ENCODE data around the gene GPC2.

Gene GPC2

GRCh38 chr7:100155553-100156317 lies 21.4 kb downstream of the GPC2 start:
- Histone ChIP-seq H3K79me1 (ENCODE audit: low read length) (peaks cover 10% of the 10 kb centered on the region), H4K12ac (ENCODE audit: low read depth, low read length) (no peak overlapping the region), H3K14ac (ENCODE audit: low read length) (no peak overlapping the region), H4K8ac (ENCODE audit: low read depth, low read length) (no peak overlapping the region), H4K91ac (ENCODE audit: low read depth, low read length) (no peak overlapping the region), H3K4me1 (ENCODE audit: control insufficient read depth in 1 of 2, insufficient read depth in 2 of 2, low read length in 2 of 2) (peaks cover 8 to 17% of the 10 kb centered on the region in 2 experiments), H3K27ac (ENCODE audit: low read depth, low read length) (no peak overlapping the region), H3K79me2 (ENCODE audit: control insufficient read depth, insufficient read depth, low read length, poor library complexity) (peaks cover 4% of the 10 kb centered on the region), H3K23ac (ENCODE audit: low read length) (no peak overlapping the region), H3K9me3 (ENCODE audit: insufficient read depth, low read depth, low read length) (peaks cover 4% of the 10 kb centered on the region), H3K4me3 (ENCODE audit: low read depth, low read length) (no peak overlapping the region), H3K4ac (ENCODE audit: low read depth, low read length) (no peak overlapping the region), H3K4me2 (ENCODE audit: low read length) (no peak overlapping the region), H3K18ac (ENCODE audit: low read length) (no peak overlapping the region), H3K36me3 (ENCODE audit: control insufficient read depth in 1 of 2, insufficient read depth in 2 of 2, low read length in 2 of 2) (peaks cover 36 to 41% of the 10 kb centered on the region in 2 experiments), H2BK120ac (ENCODE audit: insufficient read depth, low read length, poor library complexity) (no peak overlapping the region), H2AK5ac (ENCODE audit: low read length) (no peak overlapping the region), H2BK5ac (ENCODE audit: low read depth, low read length, poor library complexity) (no peak overlapping the region), H2AFZ (ENCODE audit: insufficient read depth, low read length, poor library complexity) (no peak overlapping the region), H3K9ac (ENCODE audit: low read length) (peak overlapping the region; percentile 33), H2BK12ac (ENCODE audit: low read length) (no peak overlapping the region), H3K27me3 (ENCODE audit: insufficient read depth, low read length) (no peaks in the 10 kb centered on the region)
- no CpG with 5 or more reads among the region's 20 CpGs for whole genome bisulfite sequencing (ENCODE audit: extremely low coverage, insufficient coverage, insufficient read length)
- peak; percentile 48 to 60 for DNase-seq

GRCh38 chr7:100154651-100155491 lies 22.3 kb downstream of the GPC2 start:
- H2AFZ ChIP-seq (ENCODE audit: insufficient read depth, low read length, poor library complexity) = no peak overlapping the region
- H4K91ac ChIP-seq (ENCODE audit: low read depth, low read length) = no peak overlapping the region
- H2BK120ac ChIP-seq (ENCODE audit: insufficient read depth, low read length, poor library complexity) = no peak overlapping the region
- H2AK5ac ChIP-seq (ENCODE audit: low read length) = no peak overlapping the region
- H3K23ac ChIP-seq (ENCODE audit: low read length) = no peak overlapping the region
- H3K9me3 ChIP-seq (ENCODE audit: insufficient read depth, low read depth, low read length) = peaks cover 4% of the 10 kb centered on the region
- peaks cover 10% of the 10 kb centered on the region for H3K79me1 ChIP-seq (ENCODE audit: low read length)
- H3K27me3 ChIP-seq (ENCODE audit: insufficient read depth, low read length) = no peaks in the 10 kb centered on the region
- no peak overlapping the region for H3K9ac ChIP-seq (ENCODE audit: low read length)
- no peak overlapping the region for H3K14ac ChIP-seq (ENCODE audit: low read length)
- no peak overlapping the region for H3K18ac ChIP-seq (ENCODE audit: low read length)
- H3K79me2 ChIP-seq (ENCODE audit: control insufficient read depth, insufficient read depth, low read length, poor library complexity) = peaks cover 4% of the 10 kb centered on the region
- no peak overlapping the region for H3K4me3 ChIP-seq (ENCODE audit: low read depth, low read length)
- no peak overlapping the region for H4K8ac ChIP-seq (ENCODE audit: low read depth, low read length)
- no peak overlapping the region for H3K4me2 ChIP-seq (ENCODE audit: low read length)
- no peak overlapping the region for H3K4ac ChIP-seq (ENCODE audit: low read depth, low read length)
- WGBS (ENCODE audit: extremely low coverage, insufficient coverage, insufficient read length) = no CpG with 5 or more reads among the region's 30 CpGs
- H4K12ac ChIP-seq (ENCODE audit: low read depth, low read length) = no peak overlapping the region
- H3K4me1 ChIP-seq (ENCODE audit: control insufficient read depth in 1 of 2, insufficient read depth in 2 of 2, low read length in 2 of 2) = peaks cover 8 to 17% of the 10 kb centered on the region in 2 experiments
- H2BK12ac ChIP-seq (ENCODE audit: low read length) = no peak overlapping the region
- no peak overlapping the region for H2BK5ac ChIP-seq (ENCODE audit: low read depth, low read length, poor library complexity)
- peaks cover 36 to 41% of the 10 kb centered on the region in 2 experiments for H3K36me3 ChIP-seq (ENCODE audit: control insufficient read depth in 1 of 2, insufficient read depth in 2 of 2, low read length in 2 of 2)
- peak; percentile 67 to 68 for DNase-seq
- no peak overlapping the region for H3K27ac ChIP-seq (ENCODE audit: low read depth, low read length)

- Histone ChIP-seq H2BK120ac (ENCODE audit: insufficient read depth, low read length, poor library complexity) (no peak overlapping the region), H3K9ac (ENCODE audit: low read length) (no peak overlapping the region), H3K4me3 (ENCODE audit: low read depth, low read length) (no peak overlapping the region), H2AFZ (ENCODE audit: insufficient read depth, low read length, poor library complexity) (no peak overlapping the region), H4K12ac (ENCODE audit: low read depth, low read length) (no peak overlapping the region), H3K27ac (ENCODE audit: low read depth, low read length) (no peak overlapping the region), H3K4me1 (ENCODE audit: control insufficient read depth in 1 of 2, insufficient read depth in 2 of 2, low read length in 2 of 2) (peaks cover 10 to 19% of the 10 kb centered on the region in 2 experiments), H3K36me3 (ENCODE audit: control insufficient read depth in 1 of 2, insufficient read depth in 2 of 2, low read length in 2 of 2) (peaks cover 36 to 41% of the 10 kb centered on the region in 2 experiments), H2BK5ac (ENCODE audit: low read depth, low read length, poor library complexity) (no peak overlapping the region), H2AK5ac (ENCODE audit: low read length) (no peak overlapping the region), H3K79me2 (ENCODE audit: control insufficient read depth, insufficient read depth, low read length, poor library complexity) (peaks cover 9% of the 10 kb centered on the region), H3K4me2 (ENCODE audit: low read length) (no peak overlapping the region), H3K27me3 (ENCODE audit: insufficient read depth, low read length) (no peaks in the 10 kb centered on the region), H4K8ac (ENCODE audit: low read depth, low read length) (no peak overlapping the region), H2BK12ac (ENCODE audit: low read length) (no peak overlapping the region), H3K18ac (ENCODE audit: low read length) (no peak overlapping the region), H3K4ac (ENCODE audit: low read depth, low read length) (no peak overlapping the region), H4K91ac (ENCODE audit: low read depth, low read length) (no peak overlapping the region), H3K79me1 (ENCODE audit: low read length) (peaks cover 11% of the 10 kb centered on the region), H3K14ac (ENCODE audit: low read length) (no peak overlapping the region), H3K9me3 (ENCODE audit: insufficient read depth, low read depth, low read length) (peaks cover 4% of the 10 kb centered on the region), H3K23ac (ENCODE audit: low read length) (no peak overlapping the region)
- no peak for DNase-seq
- no CpG with 5 or more reads among the region's 16 CpGs for WGBS (ENCODE audit: extremely low coverage, insufficient coverage, insufficient read length)
These were observed 23.3 kb downstream of the GPC2 start for GRCh38 chr7:100153708-100154535.
